Esophagus squamous epithelium (tissue), 4 donors: ENCODE data around the gene TNNI3.

Source experiments
- POLR2A ChIP-seq, 4 donors: fragments of 450-650 bp; IDR thresholded peaks; one replicate each; pipeline ENCODE4 v1.6.1; 2017; ENCODE audit warnings: antibody characterized with exemption in 4 of 4, mild to moderate bottlenecking in 4 of 4, moderate library complexity in 3 of 4
- TF ChIP-seq, protein P1 (sequence below), 6 experiments: fragments of 450-650 bp in 4 of 6; fragments of 200-600 bp in 2 of 6; sonication (generic) in 2 of 6; IDR thresholded peaks; one replicate each; pipeline ENCODE4 v1.5.1; 2016 to 2019; ENCODE audit warnings: antibody characterized with exemption in 6 of 6, mild to moderate bottlenecking in 4 of 6, moderate library complexity in 4 of 6

DNA sequence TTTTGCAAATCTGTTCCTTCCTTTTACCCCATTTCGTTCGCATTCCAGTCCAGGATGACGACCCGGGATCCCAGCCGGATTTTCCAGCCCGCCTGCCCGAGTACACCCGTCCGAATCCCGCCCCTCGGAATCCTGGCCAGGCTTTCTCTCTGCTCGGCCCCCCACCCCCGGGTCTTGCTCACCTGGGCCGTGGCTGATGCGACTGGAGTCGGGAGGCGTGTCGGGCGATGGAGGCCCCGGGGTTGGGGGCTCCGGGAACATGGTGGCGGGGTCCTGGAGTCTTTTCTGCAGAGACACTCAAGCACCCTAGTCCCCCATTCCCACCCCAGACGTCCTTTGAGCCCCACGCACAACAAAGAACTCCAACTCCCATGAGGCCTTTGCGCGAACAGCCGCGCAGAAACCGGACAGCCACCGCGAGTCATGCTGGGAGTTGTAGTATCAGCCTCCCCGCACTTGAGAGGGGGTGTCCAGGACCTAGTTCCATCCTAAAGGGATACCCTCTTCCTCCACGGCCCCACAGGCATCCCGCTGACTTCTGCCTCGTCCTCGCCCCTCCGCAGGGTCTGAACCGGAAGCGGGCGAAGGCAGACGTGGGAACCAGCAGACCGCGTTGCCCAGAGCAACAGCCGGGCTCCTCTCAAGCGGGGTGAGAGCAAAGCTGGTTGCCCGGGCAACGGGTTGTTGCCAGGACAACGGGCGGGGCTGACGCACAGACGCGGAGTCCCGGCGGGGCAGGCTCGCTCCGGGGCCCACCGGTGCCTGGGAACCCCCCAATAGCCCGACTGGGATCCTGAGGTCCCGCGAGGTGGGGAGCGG is 21.5 kb upstream of the TNNI3 start:
- TF ChIP-seq POLR2A (IDR thresholded peaks at IDR 0.05): no peak
- TF ChIP-seq, protein P1, sequence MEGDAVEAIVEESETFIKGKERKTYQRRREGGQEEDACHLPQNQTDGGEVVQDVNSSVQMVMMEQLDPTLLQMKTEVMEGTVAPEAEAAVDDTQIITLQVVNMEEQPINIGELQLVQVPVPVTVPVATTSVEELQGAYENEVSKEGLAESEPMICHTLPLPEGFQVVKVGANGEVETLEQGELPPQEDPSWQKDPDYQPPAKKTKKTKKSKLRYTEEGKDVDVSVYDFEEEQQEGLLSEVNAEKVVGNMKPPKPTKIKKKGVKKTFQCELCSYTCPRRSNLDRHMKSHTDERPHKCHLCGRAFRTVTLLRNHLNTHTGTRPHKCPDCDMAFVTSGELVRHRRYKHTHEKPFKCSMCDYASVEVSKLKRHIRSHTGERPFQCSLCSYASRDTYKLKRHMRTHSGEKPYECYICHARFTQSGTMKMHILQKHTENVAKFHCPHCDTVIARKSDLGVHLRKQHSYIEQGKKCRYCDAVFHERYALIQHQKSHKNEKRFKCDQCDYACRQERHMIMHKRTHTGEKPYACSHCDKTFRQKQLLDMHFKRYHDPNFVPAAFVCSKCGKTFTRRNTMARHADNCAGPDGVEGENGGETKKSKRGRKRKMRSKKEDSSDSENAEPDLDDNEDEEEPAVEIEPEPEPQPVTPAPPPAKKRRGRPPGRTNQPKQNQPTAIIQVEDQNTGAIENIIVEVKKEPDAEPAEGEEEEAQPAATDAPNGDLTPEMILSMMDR (IDR thresholded peaks at IDR 0.05): no peak
